ENCODE data around the gene ZNF74. TPM values are rescaled to one million over a fixed set of nuclear protein-coding genes. Genes with fewer than 3 reads are reported as not detected.
A peak's percentile ranks its signal among the peaks of the same experiment; 100 is the strongest.

Gene ZNF74
- total and polyA plus RNA-seq, 2 experiments from 2014 or later: 15.6 to 17.9 TPM

- Histone ChIP-seq H3K4me1 (ENCODE audit: insufficient read depth) (peaks cover 31% of the 10 kb centered on the region), H3K9me3 (ENCODE audit: low read depth) (no peaks in the 10 kb centered on the region), H3K27me3 (no peaks in the 10 kb centered on the region), H3K4me3 (no peak overlapping the region), H3K79me2 (no peaks in the 10 kb centered on the region), H3K9me2 (replicated peaks; ENCODE audit: insufficient read depth) (no peaks in the 10 kb centered on the region), H4K20me1 (ENCODE audit: insufficient read depth, poor library complexity, severe bottlenecking) (no peaks in the 10 kb centered on the region), H3K27ac (peak overlapping the region; percentile 94), H3K4me2 (no peak overlapping the region), H3K36me3 (replicated peaks; ENCODE audit: insufficient read depth, low read depth) (no peaks in the 10 kb centered on the region), H2AFZ (no peak overlapping the region)
- DNase-seq (ENCODE audit: low spot score): peak; percentile 13
- WGBS (ENCODE audit: low lambda C conversion rate, missing lambda C conversion rate): 74% methylated on average over 29 of the region's 31 CpGs
- no peak for TF ChIP-seq CTCF (IDR thresholded peaks at IDR 0.05; ENCODE audit: poor library complexity)
- no peak for TF ChIP-seq EZH2phosphoT487 (IDR thresholded peaks at IDR 0.05; ENCODE audit: low read depth, severe bottlenecking, unreplicated experiment)
- no peak for TF ChIP-seq EZH2 (IDR thresholded peaks at IDR 0.05; ENCODE audit: borderline replicate concordance)
These were observed 30.1 kb downstream of the ZNF74 start for GRCh38 chr22:20423906-20424551.

GRCh38 chr22:20424568-20424931 lies 30.6 kb downstream of the ZNF74 start:
- Histone ChIP-seq H3K27me3 (no peaks in the 10 kb centered on the region), H3K4me2 (no peak overlapping the region), H2AFZ (no peak overlapping the region), H3K79me2 (no peaks in the 10 kb centered on the region), H3K4me1 (ENCODE audit: insufficient read depth) (peaks cover 31% of the 10 kb centered on the region), H3K27ac (peak overlapping the region; percentile 94), H3K36me3 (replicated peaks; ENCODE audit: insufficient read depth, low read depth) (no peaks in the 10 kb centered on the region), H4K20me1 (ENCODE audit: insufficient read depth, poor library complexity, severe bottlenecking) (peaks cover 4% of the 10 kb centered on the region), H3K9me3 (ENCODE audit: low read depth) (no peaks in the 10 kb centered on the region), H3K9me2 (replicated peaks; ENCODE audit: insufficient read depth) (no peaks in the 10 kb centered on the region), H3K4me3 (no peak overlapping the region)
- 71% methylated on average over 9 of the region's 15 CpGs for WGBS (ENCODE audit: low lambda C conversion rate, missing lambda C conversion rate)
- TF ChIP-seq CTCF (IDR thresholded peaks at IDR 0.05; ENCODE audit: poor library complexity) (no peak), EZH2phosphoT487 (IDR thresholded peaks at IDR 0.05; ENCODE audit: low read depth, severe bottlenecking, unreplicated experiment) (no peak), EZH2 (IDR thresholded peaks at IDR 0.05; ENCODE audit: borderline replicate concordance) (no peak)
- no peak for DNase-seq (ENCODE audit: low spot score)

- TF ChIP-seq EZH2 (IDR thresholded peaks at IDR 0.05; ENCODE audit: borderline replicate concordance) (no peak), CTCF (IDR thresholded peaks at IDR 0.05; ENCODE audit: poor library complexity) (no peak), EZH2phosphoT487 (IDR thresholded peaks at IDR 0.05; ENCODE audit: low read depth, severe bottlenecking, unreplicated experiment) (no peak)
- Histone ChIP-seq H3K27ac (peak overlapping the region; percentile 94), H3K9me3 (ENCODE audit: low read depth) (no peaks in the 10 kb centered on the region), H4K20me1 (ENCODE audit: insufficient read depth, poor library complexity, severe bottlenecking) (peaks cover 9% of the 10 kb centered on the region), H3K36me3 (replicated peaks; ENCODE audit: insufficient read depth, low read depth) (no peaks in the 10 kb centered on the region), H3K4me2 (no peak overlapping the region), H3K4me1 (ENCODE audit: insufficient read depth) (peaks cover 31% of the 10 kb centered on the region), H3K79me2 (peaks cover under 1% of the 10 kb centered on the region), H3K27me3 (peaks cover under 1% of the 10 kb centered on the region), H2AFZ (no peak overlapping the region), H3K4me3 (no peak overlapping the region), H3K9me2 (replicated peaks; ENCODE audit: insufficient read depth) (no peaks in the 10 kb centered on the region)
- peak; percentile 7 for DNase-seq (ENCODE audit: low spot score)
- WGBS (ENCODE audit: low lambda C conversion rate, missing lambda C conversion rate): 98% methylated on average over 30 of the region's 59 CpGs
These were observed 31.1 kb downstream of the ZNF74 start for GRCh38 chr22:20424932-20425565.
